ENCODE data around the gene BANK1.

BANK1 gene

GRCh38 chr4:101956068-101956825 lies 165.7 kb downstream of the BANK1 start:
- no peak for DNase-seq (ENCODE audit: low spot score)

GRCh38 chr4:101958547-101958946 lies 168.0 kb downstream of the BANK1 start:
- DNase-seq (ENCODE audit: low spot score): no peak

- DNase-seq (ENCODE audit: low spot score): no peak
Measured at GRCh38 chr4:101960431-101960830, 169.9 kb downstream of the BANK1 start.

DNA sequence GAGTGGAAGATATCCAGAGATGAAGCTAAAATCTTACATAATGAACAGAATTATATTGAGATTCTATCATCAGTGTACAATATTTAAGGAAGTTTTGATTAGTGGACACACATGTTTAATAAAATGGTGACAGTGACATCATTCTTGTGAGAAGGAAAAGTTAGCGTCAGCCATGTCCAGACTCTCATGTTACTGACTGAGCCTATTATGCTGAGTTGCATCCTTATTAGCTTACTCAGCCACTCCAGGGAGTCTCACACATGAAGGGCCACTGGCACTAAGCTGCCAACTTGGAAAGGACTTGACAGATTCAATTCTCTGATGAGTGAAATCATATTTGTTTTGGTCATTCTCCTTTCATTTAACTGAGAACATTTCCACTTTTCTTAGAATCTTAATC lies 170.6 kb downstream of the BANK1 start:
- DNase-seq (ENCODE audit: low spot score): no peak

DNA sequence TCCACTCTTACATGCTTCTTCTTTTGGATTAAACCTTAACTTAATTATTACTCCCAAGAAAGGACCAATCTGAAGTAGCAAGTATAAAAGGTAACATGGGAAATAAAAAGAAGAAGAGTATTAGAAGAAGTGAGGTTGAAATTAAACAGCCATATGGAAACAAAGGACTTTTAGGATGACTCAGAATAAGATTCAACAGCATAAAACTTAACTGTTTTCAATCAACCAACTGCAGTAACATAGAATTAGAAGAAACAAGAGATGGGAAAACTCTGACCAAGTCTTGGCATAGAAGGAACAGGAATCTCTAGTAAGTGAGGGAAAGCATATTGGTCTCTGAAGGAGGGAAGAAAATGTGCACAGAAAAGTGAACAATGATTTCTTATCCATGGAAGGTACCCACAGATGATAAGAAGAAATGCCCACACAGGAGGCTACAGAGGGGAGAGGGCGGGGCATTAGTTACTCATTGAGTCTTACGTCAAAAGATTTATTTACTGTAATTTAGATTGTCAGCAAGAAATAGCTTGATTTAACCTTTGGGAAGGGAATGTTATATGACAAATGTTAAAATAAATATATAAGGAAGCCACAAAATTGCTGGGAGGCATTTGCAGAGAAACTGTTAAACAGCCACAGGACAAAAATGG lies 177.3 kb downstream of the BANK1 start:
- DNase-seq (ENCODE audit: low spot score): no peak

- no peak for DNase-seq (ENCODE audit: low spot score)
Measured at GRCh38 chr4:101968364-101968763, 177.8 kb downstream of the BANK1 start.

- DNase-seq (ENCODE audit: low spot score): no peak
Measured at GRCh38 chr4:101969965-101970364, 179.4 kb downstream of the BANK1 start.

- no peak for DNase-seq (ENCODE audit: low spot score)
Measured at GRCh38 chr4:101970547-101971155, 180.1 kb downstream of the BANK1 start.

- no peak for DNase-seq (ENCODE audit: low spot score)
Measured at GRCh38 chr4:101972791-101973190, 182.3 kb downstream of the BANK1 start.

DNA sequence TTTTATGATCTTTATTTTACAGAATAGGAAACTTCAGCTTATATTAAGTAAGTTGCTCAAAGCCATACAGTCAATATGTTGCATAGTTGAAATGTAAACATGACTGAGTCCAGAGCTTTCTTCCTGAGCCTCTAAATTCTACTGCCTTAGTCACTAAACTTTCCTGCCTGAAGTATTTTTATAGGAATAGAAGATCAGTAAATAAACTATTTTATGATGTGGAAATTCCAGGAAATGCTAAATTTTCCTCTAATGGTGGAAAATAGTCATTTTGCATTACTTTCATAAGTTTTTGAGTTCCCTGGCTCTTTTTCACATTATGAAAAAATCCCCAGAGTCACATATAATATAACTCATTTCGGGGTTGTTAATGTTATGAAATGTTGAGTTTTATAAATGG lies 182.8 kb downstream of the BANK1 start:
- no peak for DNase-seq (ENCODE audit: low spot score)

DNA sequence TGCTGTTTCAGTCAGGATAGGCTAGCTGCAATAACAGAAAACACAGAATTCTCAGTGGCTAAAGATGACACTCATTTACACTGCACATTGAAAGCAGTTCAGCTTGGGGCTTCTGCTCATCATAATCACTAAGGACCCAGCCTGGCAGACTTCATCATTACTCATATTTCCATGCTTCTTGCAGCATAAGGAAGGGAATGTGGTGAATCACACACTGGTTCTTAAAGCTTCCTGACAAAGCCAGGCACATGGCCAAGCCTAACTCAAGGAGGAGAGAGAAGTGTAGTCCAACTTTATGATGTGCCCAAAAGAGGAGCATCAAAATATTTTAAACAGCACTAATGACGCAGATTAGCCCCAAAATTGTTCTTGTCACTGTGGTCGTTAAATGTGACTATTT lies 186.5 kb downstream of the BANK1 start:
- DNase-seq (ENCODE audit: low spot score): no peak

DNA sequence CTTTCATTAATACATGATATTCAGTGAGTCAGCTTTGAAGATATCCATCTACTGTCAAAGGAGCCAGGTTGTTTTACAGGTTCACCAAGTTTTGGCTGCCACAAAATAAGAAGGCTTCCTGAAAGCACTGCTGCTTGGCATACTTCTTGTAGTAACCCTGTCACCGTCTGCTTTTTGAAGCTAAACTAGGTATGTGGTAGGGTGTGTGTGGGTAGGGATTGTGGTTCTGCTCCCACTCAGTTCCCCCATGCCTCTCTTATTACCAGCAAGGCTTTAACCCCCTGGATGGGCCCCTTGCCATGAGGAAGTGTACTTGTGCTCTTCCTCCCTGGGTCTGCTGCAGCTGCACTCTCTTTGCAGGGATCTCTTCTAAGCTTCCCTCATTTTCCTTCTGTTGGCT lies 191.2 kb downstream of the BANK1 start:
- DNase-seq (ENCODE audit: low spot score): no peak

- DNase-seq (ENCODE audit: low spot score): no peak
Measured at GRCh38 chr4:101983835-101984234, 193.3 kb downstream of the BANK1 start.

- no peak for DNase-seq (ENCODE audit: low spot score)
Measured at GRCh38 chr4:101987623-101988243, 197.2 kb downstream of the BANK1 start.

DNA sequence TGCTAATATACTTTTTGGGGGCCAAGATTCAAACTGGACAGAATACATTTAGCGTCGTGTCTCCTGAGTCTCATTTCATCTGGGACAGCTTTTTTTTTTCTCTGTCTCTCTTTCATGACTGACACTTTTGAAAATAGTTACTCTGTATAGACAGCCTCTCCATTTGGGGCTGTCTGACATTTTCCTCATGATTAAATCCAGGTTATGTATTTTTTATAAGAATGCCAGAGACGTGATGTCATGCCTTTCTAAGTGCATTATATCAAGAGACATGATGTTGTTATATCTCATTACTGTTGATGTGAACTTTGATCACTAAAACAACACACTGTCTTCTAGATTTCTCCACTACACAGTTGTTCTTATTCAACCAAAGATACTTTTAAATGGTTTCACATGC lies 199.0 kb downstream of the BANK1 start:
- DNase-seq (ENCODE audit: low spot score): no peak

GRCh38 chr4:101992446-101992845 lies 201.9 kb downstream of the BANK1 start:
- DNase-seq (ENCODE audit: low spot score): no peak

DNA sequence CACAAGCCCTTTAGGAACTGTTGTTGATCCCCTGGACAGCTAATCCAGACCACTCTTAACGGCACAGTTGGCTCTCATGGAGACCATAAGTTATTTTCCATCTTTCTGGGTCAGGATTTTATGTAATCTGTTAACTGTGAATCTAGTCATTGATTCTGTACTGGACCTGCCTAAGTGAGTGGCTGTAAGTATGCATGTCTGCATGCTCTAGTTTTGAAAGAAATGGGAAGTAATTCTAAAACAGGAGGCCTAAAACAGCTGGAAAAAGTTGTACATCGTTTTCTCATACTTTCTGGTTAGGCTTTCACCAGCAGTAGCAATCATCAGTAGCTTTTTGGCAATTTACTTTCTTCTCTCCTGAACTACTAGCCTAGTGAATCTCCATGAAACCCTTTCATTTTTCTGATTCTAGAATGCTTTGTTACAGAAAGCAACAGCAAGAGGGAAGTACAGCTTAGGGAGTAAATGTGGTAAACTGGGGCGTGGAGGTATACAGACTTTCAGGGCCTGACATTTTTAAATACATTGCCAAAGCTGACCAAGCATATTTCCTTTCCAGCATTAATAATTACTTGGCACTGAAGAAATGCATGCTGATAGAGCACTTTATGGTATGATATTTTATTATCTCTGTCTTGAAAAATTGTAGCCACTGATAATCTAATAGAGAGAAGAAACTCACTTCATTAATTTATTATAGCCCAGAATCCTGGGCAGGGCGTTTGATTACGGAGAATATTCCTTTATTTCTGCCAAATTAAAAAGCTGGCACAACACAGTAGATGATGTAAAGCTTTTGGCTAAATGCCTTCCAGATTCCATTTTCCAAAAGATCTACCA lies 202.7 kb downstream of the BANK1 start:
- no peak for DNase-seq (ENCODE audit: low spot score)

GRCh38 chr4:101993842-101994775 lies 203.6 kb downstream of the BANK1 start:
- DNase-seq (ENCODE audit: low spot score): no peak

GRCh38 chr4:102007959-102008425 lies 217.5 kb downstream of the BANK1 start:
- no peak for DNase-seq (ENCODE audit: low spot score)

DNA sequence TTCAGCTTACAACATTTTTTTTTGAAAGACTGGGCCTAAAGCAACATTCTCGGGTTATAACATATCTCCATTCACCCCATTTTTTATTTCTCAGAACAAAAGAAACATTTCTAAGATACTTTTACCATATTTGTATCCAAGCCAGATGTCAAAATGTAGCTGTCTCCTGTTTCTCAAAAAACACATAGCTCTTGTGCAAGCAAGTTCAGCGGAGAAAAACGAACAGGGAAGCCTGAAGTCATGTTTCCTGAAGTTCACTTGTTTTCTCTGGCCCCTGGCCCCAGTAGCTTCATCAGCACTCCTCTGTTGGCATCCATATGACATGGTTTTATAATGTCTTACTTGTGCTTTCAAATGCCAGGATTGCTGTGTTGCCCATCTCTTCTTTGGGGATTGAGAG lies 218.2 kb downstream of the BANK1 start:
- DNase-seq (ENCODE audit: low spot score): no peak

DNA sequence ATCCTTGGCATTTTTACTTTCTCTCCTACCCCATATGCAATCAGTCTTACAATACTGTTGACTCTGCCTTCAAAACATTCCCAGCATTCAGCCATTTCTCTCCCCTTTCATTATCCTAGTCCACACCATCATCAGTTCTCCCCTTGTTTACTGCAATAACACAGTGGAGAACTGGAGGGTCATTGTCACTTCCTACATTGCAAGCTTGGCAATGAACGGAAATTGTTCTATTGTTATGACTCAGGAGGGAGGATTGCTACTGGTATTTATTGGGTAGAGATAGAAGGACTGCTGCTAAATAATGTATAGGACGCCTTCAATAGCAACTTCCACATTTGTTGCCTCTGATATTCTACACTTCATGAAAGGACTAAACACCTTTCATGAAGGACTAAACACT lies 231.8 kb downstream of the BANK1 start:
- no peak for DNase-seq (ENCODE audit: low spot score)

Data from putamen (tissue), 1 donor.